RWPE2 (cell line): ENCODE results near the gene CBLL2.

Experiments used
- ATAC-seq: fragments of 200-7000 bp; cut with Tn5 transposase; 3 replicates; pipeline ENCODE4 v1.9.1; 2021; ENCODE audit warnings: low read depth
- DNase-seq: peaks from one replicate; pipeline ENCODE4 v3.0.0-alpha.2; 2020; ENCODE audit warnings: low spot score
- H3K27ac ChIP-seq: fragments of 450-650 bp; 2 replicates; pipeline ENCODE4 v1.5.1; 2017; ENCODE audit warnings: mild to moderate bottlenecking; ENCODE audit not compliant: poor library complexity, severe bottlenecking
- H3K27me3 ChIP-seq: fragments of 250-450 bp; sonication (Bioruptor Pico); 2 replicates; pipeline ENCODE4 v1.5.1; 2021; ENCODE audit warnings: mild to moderate bottlenecking, moderate library complexity; ENCODE audit not compliant: insufficient read depth, poor library complexity, severe bottlenecking
- H3K36me3 ChIP-seq: fragments of 250-450 bp; sonication (Bioruptor Pico); 2 replicates; pipeline ENCODE4 v1.5.1; 2020; ENCODE audit warnings: low read depth, mild to moderate bottlenecking, moderate library complexity
- H3K4me1 ChIP-seq: fragments of 250-450 bp; sonication (Bioruptor Pico); 2 replicates; pipeline ENCODE4 v1.5.1; 2021; ENCODE audit warnings: mild to moderate bottlenecking, moderate library complexity; ENCODE audit not compliant: insufficient read depth, poor library complexity, severe bottlenecking
- H3K4me3 ChIP-seq: fragments of 250-450 bp; sonication (Bioruptor Pico); 2 replicates; pipeline ENCODE4 v1.5.1; 2021; ENCODE audit warnings: mild to moderate bottlenecking, moderate library complexity; ENCODE audit not compliant: severe bottlenecking
- H3K9me3 ChIP-seq: fragments of 250-450 bp; sonication (Bioruptor Pico); 2 replicates; pipeline ENCODE4 v1.5.1; 2021; ENCODE audit warnings: mild to moderate bottlenecking, moderate library complexity; ENCODE audit not compliant: severe bottlenecking
- TF ChIP-seq, protein P1 (sequence below): fragments of 450-650 bp; IDR thresholded peaks from one replicate; pipeline ENCODE4 v1.5.1; 2017; ENCODE audit warnings: mild to moderate bottlenecking, moderate library complexity; ENCODE audit not compliant: poor library complexity, severe bottlenecking

CBLL2 gene

DNA sequence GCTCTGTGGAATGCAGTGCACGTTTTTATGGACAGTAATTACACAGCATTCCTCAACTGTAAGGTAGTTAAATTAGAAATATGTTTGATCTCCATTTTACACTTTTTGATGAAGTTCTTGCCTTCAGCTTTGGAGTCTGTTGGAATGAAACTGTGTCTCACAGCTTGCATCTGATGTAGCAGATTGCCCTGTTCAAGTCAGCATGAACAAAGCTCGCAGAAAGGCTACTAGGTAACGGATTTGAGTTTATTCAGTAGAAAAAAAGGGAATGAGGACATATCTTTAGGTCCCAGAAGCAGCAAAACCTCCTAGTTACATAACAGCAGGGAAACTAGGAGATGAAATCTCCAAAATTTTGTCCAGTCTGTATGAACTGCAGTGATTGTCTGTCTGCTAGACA is 24.3 kb upstream of the CBLL2 start:
- no peak overlapping the region for H3K4me3 ChIP-seq
- no peak overlapping the region for H3K27ac ChIP-seq
- H3K27me3 ChIP-seq = no peaks in the 10 kb centered on the region
- no peak for ATAC-seq
- H3K9me3 ChIP-seq = no peaks in the 10 kb centered on the region
- H3K4me1 ChIP-seq = peaks cover 14% of the 10 kb centered on the region
- TF ChIP-seq, protein P1, sequence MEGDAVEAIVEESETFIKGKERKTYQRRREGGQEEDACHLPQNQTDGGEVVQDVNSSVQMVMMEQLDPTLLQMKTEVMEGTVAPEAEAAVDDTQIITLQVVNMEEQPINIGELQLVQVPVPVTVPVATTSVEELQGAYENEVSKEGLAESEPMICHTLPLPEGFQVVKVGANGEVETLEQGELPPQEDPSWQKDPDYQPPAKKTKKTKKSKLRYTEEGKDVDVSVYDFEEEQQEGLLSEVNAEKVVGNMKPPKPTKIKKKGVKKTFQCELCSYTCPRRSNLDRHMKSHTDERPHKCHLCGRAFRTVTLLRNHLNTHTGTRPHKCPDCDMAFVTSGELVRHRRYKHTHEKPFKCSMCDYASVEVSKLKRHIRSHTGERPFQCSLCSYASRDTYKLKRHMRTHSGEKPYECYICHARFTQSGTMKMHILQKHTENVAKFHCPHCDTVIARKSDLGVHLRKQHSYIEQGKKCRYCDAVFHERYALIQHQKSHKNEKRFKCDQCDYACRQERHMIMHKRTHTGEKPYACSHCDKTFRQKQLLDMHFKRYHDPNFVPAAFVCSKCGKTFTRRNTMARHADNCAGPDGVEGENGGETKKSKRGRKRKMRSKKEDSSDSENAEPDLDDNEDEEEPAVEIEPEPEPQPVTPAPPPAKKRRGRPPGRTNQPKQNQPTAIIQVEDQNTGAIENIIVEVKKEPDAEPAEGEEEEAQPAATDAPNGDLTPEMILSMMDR = no peak
- no peak for DNase-seq
- no peaks in the 10 kb centered on the region for H3K36me3 ChIP-seq

- Histone ChIP-seq H3K36me3 (no peaks in the 10 kb centered on the region), H3K27me3 (no peaks in the 10 kb centered on the region), H3K27ac (no peak overlapping the region), H3K4me3 (no peak overlapping the region), H3K9me3 (no peaks in the 10 kb centered on the region), H3K4me1 (peaks cover 14% of the 10 kb centered on the region)
- TF ChIP-seq, protein P1 = no peak
- DNase-seq (no peak), ATAC-seq (no peak)
Observed at GRCh38 chrX:22249371-22249770, 23.3 kb upstream of the CBLL2 start.

- H3K9me3 ChIP-seq = no peaks in the 10 kb centered on the region
- ATAC-seq (no peak), DNase-seq (no peak)
- TF ChIP-seq, protein P1 = no peak
- no peaks in the 10 kb centered on the region for H3K27me3 ChIP-seq
- no peaks in the 10 kb centered on the region for H3K4me1 ChIP-seq
- no peak overlapping the region for H3K4me3 ChIP-seq
- no peaks in the 10 kb centered on the region for H3K36me3 ChIP-seq
- H3K27ac ChIP-seq = no peak overlapping the region
Observed at GRCh38 chrX:22268706-22269105, 4.0 kb upstream of the CBLL2 start.

DNA sequence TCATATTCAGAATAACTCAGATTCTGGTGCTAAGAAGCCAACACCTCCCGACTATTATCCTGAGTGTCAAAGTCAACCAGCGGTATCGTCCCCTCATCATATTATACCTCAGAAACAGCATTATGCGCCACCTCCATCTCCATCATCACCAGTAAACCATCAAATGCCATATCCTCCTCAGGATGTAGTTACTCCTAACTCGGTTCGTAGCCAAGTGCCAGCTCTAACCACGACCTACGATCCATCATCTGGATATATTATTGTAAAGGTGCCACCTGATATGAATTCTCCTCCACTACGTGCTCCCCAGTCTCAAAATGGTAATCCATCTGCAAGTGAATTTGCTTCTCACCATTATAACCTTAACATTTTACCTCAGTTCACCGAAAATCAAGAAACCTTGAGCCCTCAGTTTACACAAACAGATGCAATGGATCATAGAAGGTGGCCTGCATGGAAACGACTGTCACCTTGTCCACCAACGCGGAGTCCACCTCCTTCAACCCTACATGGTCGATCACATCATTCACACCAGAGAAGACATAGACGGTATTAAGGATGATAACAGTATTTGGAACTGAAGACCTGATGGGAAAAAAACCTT is 1.1 kb downstream of the CBLL2 start:
- no peak overlapping the region for H3K27ac ChIP-seq
- no peak overlapping the region for H3K4me3 ChIP-seq
- ATAC-seq = no peak
- H3K27me3 ChIP-seq = no peaks in the 10 kb centered on the region
- no peaks in the 10 kb centered on the region for H3K4me1 ChIP-seq
- H3K36me3 ChIP-seq = no peaks in the 10 kb centered on the region
- no peak for DNase-seq
- TF ChIP-seq, protein P1 = no peak
- H3K9me3 ChIP-seq = no peaks in the 10 kb centered on the region

DNA sequence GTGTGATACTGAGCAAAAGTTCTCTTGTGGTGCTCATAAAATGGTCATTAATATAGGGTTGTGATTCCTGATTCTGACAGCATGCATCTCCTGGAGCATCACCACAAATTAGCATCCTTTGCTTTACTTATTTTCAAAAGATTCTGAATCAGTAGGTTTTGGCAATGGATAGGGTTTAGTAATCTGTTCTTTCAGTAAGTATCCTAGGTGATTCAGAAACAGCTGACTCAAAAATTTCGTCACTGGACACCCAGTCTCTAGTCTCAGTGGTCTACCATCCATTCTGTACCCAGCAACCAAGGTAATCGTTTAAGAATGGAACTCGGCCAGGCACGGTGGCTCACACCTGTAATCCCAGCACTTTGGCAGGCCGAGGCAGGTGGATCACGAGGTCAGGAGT is 4.1 kb downstream of the CBLL2 start:
- H3K9me3 ChIP-seq = no peaks in the 10 kb centered on the region
- TF ChIP-seq, protein P1 = no peak
- no peaks in the 10 kb centered on the region for H3K36me3 ChIP-seq
- H3K4me3 ChIP-seq = no peak overlapping the region
- DNase-seq (no peak), ATAC-seq (no peak)
- H3K27ac ChIP-seq = no peak overlapping the region
- H3K4me1 ChIP-seq = no peaks in the 10 kb centered on the region
- no peaks in the 10 kb centered on the region for H3K27me3 ChIP-seq
